Mesodermal cell (in vitro differentiated cells): ENCODE results near the gene XDH.

Experiments
- H3K27ac ChIP-seq: 2 replicates; pipeline ENCODE4 v1.7.0; 2013; ENCODE audit warnings: mild to moderate bottlenecking, low read depth, low read length, moderate library complexity; ENCODE audit not compliant: severe bottlenecking
- H3K36me3 ChIP-seq: 2 replicates; pipeline ENCODE4 v1.7.1; 2013; ENCODE audit warnings: mild to moderate bottlenecking, low read length, moderate library complexity; ENCODE audit not compliant: control insufficient read depth, insufficient read depth
- H3K4me1 ChIP-seq: one replicate; pipeline ENCODE4 v1.7.1; 2013; ENCODE audit warnings: mild to moderate bottlenecking, low read length; ENCODE audit not compliant: insufficient read depth, control insufficient read depth, poor library complexity, severe bottlenecking
- H3K4me3 ChIP-seq: 2 replicates; pipeline ENCODE4 v1.7.0; 2013; ENCODE audit warnings: low read length, control low read depth, mild to moderate bottlenecking; ENCODE audit not compliant: insufficient read depth, poor library complexity, severe bottlenecking; ENCODE audit errors: extremely low read depth
- H3K9me3 ChIP-seq: 2 replicates; pipeline ENCODE4 v1.7.1; 2013; ENCODE audit warnings: mild to moderate bottlenecking, low read length, moderate library complexity; ENCODE audit not compliant: control insufficient read depth
- whole genome bisulfite sequencing, 2 experiments: methylation state at CpG; one replicate each; pipeline ENCODE4 v1.1.5; 2013; ENCODE audit warnings: missing lambda C conversion rate in 2 of 2; ENCODE audit not compliant: insufficient coverage in 2 of 2; 5-methylcytosine and 5-hydroxymethylcytosine counted together

Gene XDH

DNA sequence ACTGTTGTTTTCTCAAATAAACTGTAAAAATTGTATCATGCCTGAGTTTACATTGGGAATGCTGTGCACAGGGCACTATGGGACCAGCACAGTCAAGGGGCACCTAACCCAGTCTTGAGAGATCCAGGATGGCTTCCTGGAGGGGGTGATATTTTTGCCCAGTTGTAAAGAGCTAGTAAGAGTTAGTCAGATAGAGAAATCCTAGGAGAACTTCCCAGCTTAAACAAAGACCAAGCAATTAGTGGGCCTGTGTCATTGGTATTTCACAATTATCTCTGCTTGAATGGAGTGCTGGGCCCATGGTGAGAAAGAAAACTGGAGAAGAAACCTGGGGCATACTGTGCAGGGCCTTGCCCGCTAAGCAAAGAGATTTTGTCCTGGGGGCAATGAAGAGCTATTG lies 12.2 kb downstream of the XDH start:
- Histone ChIP-seq H3K36me3 (no peaks in the 10 kb centered on the region), H3K4me1 (peaks cover 23% of the 10 kb centered on the region), H3K9me3 (no peaks in the 10 kb centered on the region), H3K4me3 (no peak overlapping the region), H3K27ac (peak overlapping the region; percentile 80)
- WGBS, 2 experiments = 89 to 100% methylated on average over 1 of the region's 1 CpG

DNA sequence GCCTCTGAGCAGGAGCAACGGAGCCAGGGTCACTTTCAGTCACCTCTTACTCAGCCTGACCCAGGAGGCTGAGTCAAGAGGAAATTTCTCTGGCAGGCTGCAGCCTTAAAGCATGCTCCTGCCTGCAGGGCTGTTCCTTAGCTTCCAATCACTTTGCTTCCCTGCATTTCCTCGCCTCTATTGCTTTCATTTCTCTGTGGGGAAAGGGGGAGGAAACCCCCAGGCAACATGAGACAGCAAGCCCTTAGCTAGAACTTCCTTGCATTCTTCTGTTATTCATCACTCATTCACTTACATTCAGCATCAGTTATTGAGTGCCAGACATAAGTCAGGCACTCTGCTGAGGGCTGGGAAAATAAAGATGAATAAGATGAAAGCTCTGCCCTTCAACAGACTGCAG lies 13.0 kb downstream of the XDH start:
- no peaks in the 10 kb centered on the region for H3K9me3 ChIP-seq
- 30 to 45% methylated on average over 1 of the region's 2 CpGs for WGBS, 2 experiments
- peak overlapping the region; percentile 80 for H3K27ac ChIP-seq
- H3K36me3 ChIP-seq = no peaks in the 10 kb centered on the region
- peaks cover 23% of the 10 kb centered on the region for H3K4me1 ChIP-seq
- no peak overlapping the region for H3K4me3 ChIP-seq

DNA sequence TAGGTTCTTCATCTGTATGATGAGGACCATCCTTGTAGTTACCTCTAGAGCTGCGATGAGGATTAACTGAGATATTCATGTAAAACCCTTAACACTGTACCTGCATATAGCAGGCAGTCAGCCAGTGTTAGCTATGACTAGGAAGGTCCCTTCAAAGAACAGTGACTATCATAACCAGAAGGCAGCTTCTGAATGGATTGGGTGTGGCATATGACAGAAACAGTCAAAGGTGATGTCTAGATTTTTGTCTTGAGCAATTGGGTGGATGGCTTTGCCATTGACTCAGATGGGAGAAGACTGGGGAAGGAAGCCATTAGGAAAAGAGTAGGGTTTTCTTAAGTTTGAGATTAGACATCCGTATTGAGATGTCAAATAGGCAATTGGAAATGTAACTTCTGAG lies 15.7 kb downstream of the XDH start:
- H3K9me3 ChIP-seq = no peaks in the 10 kb centered on the region
- WGBS, 2 experiments = 88 to 100% methylated on average over 1 to 2 of the region's 2 CpGs
- H3K27ac ChIP-seq = no peak overlapping the region
- no peaks in the 10 kb centered on the region for H3K36me3 ChIP-seq
- peaks cover 23% of the 10 kb centered on the region for H3K4me1 ChIP-seq
- H3K4me3 ChIP-seq = no peak overlapping the region

DNA sequence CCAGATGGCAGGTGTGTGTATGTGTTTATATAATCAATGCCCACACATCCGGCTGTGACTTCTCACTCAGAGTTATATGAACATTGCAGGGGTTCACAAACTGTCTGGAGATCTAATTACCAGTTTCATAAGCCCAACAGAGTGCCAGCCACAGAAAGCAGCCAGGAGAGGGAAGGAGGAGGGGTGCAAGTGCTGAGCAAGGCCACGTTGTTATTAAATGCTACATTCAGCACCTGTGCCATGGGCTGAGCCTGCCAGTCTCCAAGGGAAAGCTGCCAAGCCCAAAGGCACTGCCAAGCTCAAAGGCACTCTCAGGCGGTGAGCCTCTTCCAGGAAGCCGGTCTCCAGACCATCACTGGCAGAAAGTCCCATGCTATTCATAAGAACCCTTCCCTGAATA lies 17.4 kb downstream of the XDH start:
- no peak overlapping the region for H3K27ac ChIP-seq

DNA sequence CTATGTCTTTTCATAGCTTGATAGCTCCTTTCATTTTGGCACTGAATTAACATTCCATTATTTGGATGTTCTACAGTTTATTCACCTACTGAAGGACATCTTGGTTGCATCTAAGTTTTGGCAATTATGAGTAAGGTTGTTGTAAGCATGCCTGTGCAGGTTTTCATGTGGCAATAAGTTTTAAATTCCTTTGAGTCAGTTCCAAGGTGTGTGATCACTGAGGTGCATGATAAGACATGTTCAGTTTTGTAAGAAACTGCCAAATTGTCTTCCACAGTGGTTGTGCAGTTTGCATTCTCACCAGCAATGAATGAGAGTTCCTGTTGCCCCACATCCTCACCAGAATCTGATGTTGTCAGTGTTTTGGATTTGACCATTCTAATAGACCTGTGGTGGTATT lies 24.2 kb downstream of the XDH start:
- Histone ChIP-seq H3K36me3 (no peaks in the 10 kb centered on the region), H3K27ac (no peak overlapping the region), H3K9me3 (no peaks in the 10 kb centered on the region), H3K4me1 (peaks cover 2% of the 10 kb centered on the region), H3K4me3 (no peak overlapping the region)

More for the DNA sequence above, 17.4 kb downstream of the XDH start:
- Histone ChIP-seq H3K9me3 (no peaks in the 10 kb centered on the region), H3K4me1 (peaks cover 13% of the 10 kb centered on the region), H3K4me3 (no peak overlapping the region), H3K36me3 (no peaks in the 10 kb centered on the region)
- WGBS, 2 experiments = 87 to 93% methylated on average over 3 to 4 of the region's 4 CpGs

DNA sequence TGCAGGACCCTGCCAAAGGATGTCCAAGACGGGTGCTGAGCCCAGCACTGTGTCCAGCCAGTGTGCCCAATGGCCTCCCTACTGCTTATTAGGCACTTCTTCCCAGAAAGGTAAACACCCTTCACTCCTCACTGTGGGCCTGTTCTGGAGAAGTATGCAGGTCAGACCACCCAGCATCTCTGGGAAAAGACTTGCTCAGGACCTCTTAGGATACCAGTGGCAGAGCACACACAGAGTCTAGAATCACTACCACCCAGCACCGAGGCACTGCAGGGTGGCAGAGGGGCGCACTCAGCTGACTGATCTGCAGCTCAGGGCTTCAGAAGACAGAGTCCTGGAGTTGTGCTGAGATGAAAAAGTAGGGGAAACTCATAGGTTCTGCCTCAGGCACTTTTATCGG lies 25.8 kb downstream of the XDH start:
- WGBS, 2 experiments = 89 to 95% methylated on average over 3 to 4 of the region's 4 CpGs
- no peaks in the 10 kb centered on the region for H3K36me3 ChIP-seq
- H3K4me3 ChIP-seq = no peak overlapping the region
- H3K9me3 ChIP-seq = no peaks in the 10 kb centered on the region
- H3K27ac ChIP-seq = no peak overlapping the region
- H3K4me1 ChIP-seq = peaks cover 17% of the 10 kb centered on the region

DNA sequence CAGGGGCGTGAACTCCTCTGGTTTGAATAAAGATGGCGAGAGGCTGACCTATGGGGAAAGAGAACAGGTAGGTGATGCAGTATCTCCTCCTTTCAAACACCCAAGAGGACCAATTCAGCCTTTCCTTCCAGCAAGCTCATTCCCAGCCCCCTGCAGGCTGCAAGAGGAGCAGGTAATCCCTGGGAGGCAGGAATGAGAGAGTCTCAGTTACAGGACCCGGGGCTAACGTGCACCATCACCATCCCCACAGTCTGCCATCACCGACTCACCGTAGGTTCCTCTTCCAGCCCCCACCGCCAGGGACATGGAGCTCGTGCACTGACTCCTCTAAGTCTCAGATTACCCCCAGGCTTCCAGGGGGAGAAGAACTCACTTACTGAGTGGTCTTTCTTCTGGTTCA lies 26.7 kb downstream of the XDH start:
- Histone ChIP-seq H3K9me3 (no peaks in the 10 kb centered on the region), H3K4me3 (no peak overlapping the region), H3K27ac (no peak overlapping the region), H3K36me3 (no peaks in the 10 kb centered on the region), H3K4me1 (peaks cover 26% of the 10 kb centered on the region)
- 67 to 85% methylated on average over 2 to 4 of the region's 8 CpGs for WGBS, 2 experiments

DNA sequence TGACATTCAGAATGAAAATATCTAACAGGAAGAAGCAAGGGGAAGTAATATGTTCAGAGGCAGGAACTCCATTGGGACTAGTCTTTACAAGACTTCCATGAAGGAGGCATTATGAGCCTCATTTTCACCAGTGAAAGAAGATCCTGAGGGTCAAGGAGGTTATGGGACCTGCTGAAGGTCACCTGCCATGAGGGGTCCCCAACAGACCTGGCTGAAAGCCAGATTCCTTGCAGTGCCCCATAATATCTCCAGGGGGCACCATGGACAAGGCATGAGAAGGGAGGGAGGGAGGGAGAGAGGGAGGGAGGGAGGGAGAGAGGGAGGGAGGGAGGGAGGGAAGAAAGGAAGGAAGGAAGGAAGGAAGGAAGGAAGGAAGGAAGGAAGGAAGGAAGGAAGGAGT lies 27.9 kb downstream of the XDH start:
- no peak overlapping the region for H3K4me3 ChIP-seq
- no peaks in the 10 kb centered on the region for H3K9me3 ChIP-seq
- peaks cover 35% of the 10 kb centered on the region for H3K4me1 ChIP-seq
- H3K36me3 ChIP-seq = no peaks in the 10 kb centered on the region
- H3K27ac ChIP-seq = no peak overlapping the region

DNA sequence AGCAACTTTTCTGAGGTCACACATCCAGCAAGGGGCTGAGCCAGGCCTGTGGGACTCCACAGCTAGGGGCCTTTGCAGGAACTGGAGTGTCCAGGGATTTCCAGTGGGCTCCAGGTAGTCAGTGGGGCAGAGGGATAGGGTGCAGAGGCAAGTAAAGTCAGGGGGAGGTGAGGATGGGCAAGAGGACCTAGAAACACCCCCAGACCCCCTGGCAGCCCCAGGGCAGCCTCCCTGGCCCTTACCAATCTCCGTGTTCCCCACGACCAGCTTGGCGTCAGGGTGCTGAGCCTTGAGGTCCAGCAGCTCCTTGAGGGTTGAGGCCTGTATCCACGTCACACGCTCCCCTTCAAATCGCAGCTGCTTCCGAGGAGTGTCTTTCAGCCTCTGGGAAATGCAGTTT lies 28.4 kb downstream of the XDH start:
- Histone ChIP-seq H3K27ac (no peak overlapping the region), H3K4me3 (no peak overlapping the region), H3K9me3 (no peaks in the 10 kb centered on the region), H3K4me1 (peaks cover 35% of the 10 kb centered on the region), H3K36me3 (no peaks in the 10 kb centered on the region)
- 86 to 93% methylated on average over 6 to 7 of the region's 7 CpGs for WGBS, 2 experiments

DNA sequence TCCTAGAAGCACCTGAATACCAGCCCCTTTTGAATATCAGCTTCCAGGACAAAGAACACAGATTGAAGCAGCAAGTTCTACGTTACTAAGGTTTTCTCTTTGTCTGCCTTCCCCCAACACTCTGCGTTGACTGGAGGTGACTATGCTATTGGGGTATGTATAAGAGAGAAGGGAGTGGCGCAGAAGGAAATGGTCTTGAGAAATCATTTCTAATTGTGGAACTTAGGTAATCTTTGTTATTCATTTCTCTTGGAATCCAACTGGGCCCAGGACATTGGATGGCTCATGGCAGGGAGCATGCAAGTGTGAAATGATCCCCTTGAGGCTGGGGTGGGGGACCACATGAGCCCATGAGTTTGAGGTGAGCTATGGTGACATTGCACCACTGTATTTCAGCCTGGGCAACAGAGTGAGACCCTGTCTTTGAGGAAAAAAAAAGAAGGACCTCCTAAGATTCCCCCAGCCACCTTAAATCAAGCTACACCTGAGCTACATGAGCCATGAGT lies 29.7 kb downstream of the XDH start:
- 89 to 100% methylated on average over 2 to 3 of the region's 3 CpGs for WGBS, 2 experiments
- Histone ChIP-seq H3K9me3 (no peaks in the 10 kb centered on the region), H3K27ac (peak overlapping the region; percentile 78), H3K4me1 (peaks cover 35% of the 10 kb centered on the region), H3K36me3 (no peaks in the 10 kb centered on the region), H3K4me3 (no peak overlapping the region)

DNA sequence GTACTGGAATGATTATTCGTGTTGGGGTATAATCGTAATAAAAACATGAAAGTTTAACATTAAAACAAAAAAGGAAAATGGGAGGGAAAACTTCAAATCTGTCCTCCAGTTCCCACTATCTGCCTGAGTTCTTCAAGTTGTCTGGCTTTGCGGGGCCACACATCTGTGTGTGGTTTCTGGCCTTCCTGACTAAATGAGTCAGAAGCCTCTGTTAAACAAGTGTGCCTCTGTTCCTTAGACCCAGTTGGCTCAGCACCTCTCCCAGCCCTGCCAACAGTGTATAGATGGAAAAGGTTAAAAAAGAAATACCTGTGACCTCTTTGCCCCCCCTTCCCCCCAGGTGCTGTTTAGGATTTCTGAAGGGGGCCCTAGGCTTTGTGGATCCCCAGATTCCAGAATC lies 30.2 kb downstream of the XDH start:
- Histone ChIP-seq H3K4me3 (no peak overlapping the region), H3K36me3 (no peaks in the 10 kb centered on the region), H3K9me3 (no peaks in the 10 kb centered on the region), H3K27ac (peak overlapping the region; percentile 78), H3K4me1 (peaks cover 35% of the 10 kb centered on the region)
- WGBS, 2 experiments = 76 to 83% methylated on average over 1 to 3 of the region's 3 CpGs
